GM23338 (cell line): ENCODE measurements around the gene CDC16. TPM values are rescaled to one million over a fixed set of nuclear protein-coding genes. Genes with fewer than 3 reads are reported as not detected.

Source experiments
- ATAC-seq: fragments of 200-7000 bp; cut with Tn5 transposase; 3 replicates; pipeline ENCODE4 v1.9.1; 2020
- DNase-seq: peaks from one replicate; pipeline ENCODE4 v3.0.0-alpha.2; 2015; ENCODE audit warnings: low spot score
- H2AFZ ChIP-seq: fragments of 200-600 bp; sonication (generic); 2 replicates; pipeline ENCODE4 v1.8.0; 2016; ENCODE audit warnings: antibody characterized with exemption, mild to moderate bottlenecking, moderate library complexity
- H3F3A ChIP-seq: fragments of 200-600 bp; sonication (generic); replicated peaks from 2 replicates; pipeline ENCODE4 v1.8.0; 2017; ENCODE audit warnings: antibody characterized with exemption, mixed run types, low read depth
- H3K27ac ChIP-seq: fragments of 200-600 bp; sonication (generic); 2 replicates; pipeline ENCODE4 v1.6.1; 2016; ENCODE audit warnings: low read depth
- H3K27me3 ChIP-seq: fragments of 200-600 bp; sonication (generic); 2 replicates; pipeline ENCODE4 v1.8.0; 2016; ENCODE audit warnings: mild to moderate bottlenecking, mixed run types, moderate library complexity; ENCODE audit not compliant: insufficient read depth
- H3K36me3 ChIP-seq: fragments of 200-600 bp; sonication (generic); 2 replicates; pipeline ENCODE4 v1.8.0; 2016; ENCODE audit warnings: mild to moderate bottlenecking; ENCODE audit not compliant: insufficient read depth
- H3K4me1 ChIP-seq: fragments of 200-600 bp; sonication (generic); 2 replicates; pipeline ENCODE4 v1.8.0; 2016; ENCODE audit warnings: mild to moderate bottlenecking, moderate library complexity; ENCODE audit not compliant: insufficient read depth
- H3K4me2 ChIP-seq: fragments of 200-600 bp; sonication (generic); 2 replicates; pipeline ENCODE4 v1.7.1; 2017; ENCODE audit warnings: mixed run types
- H3K4me3 ChIP-seq: fragments of 200-600 bp; sonication (generic); 2 replicates; pipeline ENCODE4 v1.6.1; 2016; ENCODE audit warnings: mixed run types
- H3K79me2 ChIP-seq: fragments of 200-600 bp; sonication (generic); replicated peaks from 2 replicates; pipeline ENCODE4 v1.8.0; 2017; ENCODE audit warnings: mild to moderate bottlenecking; ENCODE audit not compliant: insufficient read depth
- H3K9me2 ChIP-seq: fragments of 200-600 bp; sonication (generic); 2 replicates; pipeline ENCODE4 v1.8.0; 2017; ENCODE audit not compliant: insufficient read depth
- H4K20me1 ChIP-seq: fragments of 200-600 bp; sonication (generic); replicated peaks from 2 replicates; pipeline ENCODE4 v1.8.0; 2017; ENCODE audit warnings: mild to moderate bottlenecking; ENCODE audit not compliant: insufficient read depth
- H3K27ac Mint-ChIP-seq: 2 replicates; pipeline ENCODE4 v1.8.0; 2020; ENCODE audit warnings: inconsistent platforms, mild to moderate bottlenecking, moderate library complexity, mixed read lengths
- H3K27me3 Mint-ChIP-seq: 3 replicates; pipeline ENCODE4 v1.8.0; 2022; ENCODE audit warnings: low read depth, mild to moderate bottlenecking, moderate library complexity, mixed read lengths, inconsistent platforms; ENCODE audit not compliant: insufficient read depth, poor library complexity
- H3K36me3 Mint-ChIP-seq: 3 replicates; pipeline ENCODE4 v1.8.0; 2021; ENCODE audit warnings: low read depth, mild to moderate bottlenecking, inconsistent platforms, moderate library complexity, mixed read lengths
- H3K4me1 Mint-ChIP-seq: 3 replicates; pipeline ENCODE4 v1.8.0; 2020; ENCODE audit warnings: mild to moderate bottlenecking, inconsistent platforms, mixed read lengths
- H3K4me3 Mint-ChIP-seq: 3 replicates; pipeline ENCODE4 v1.8.0; 2021; ENCODE audit warnings: moderate library complexity, mild to moderate bottlenecking, inconsistent platforms, mixed read lengths
- H3K9me3 Mint-ChIP-seq: 3 replicates; pipeline ENCODE4 v1.8.0; 2020; ENCODE audit warnings: moderate library complexity, mild to moderate bottlenecking, inconsistent platforms, mixed read lengths
- CREB1 ChIP-seq: fragments of 250-450 bp; sonication (Bioruptor Pico); IDR thresholded peaks from 2 replicates; pipeline ENCODE4 v1.5.0; 2020; ENCODE audit warnings: low read depth, mild to moderate bottlenecking, moderate library complexity
- CTCF ChIP-seq, 2 experiments: fragments of 200-600 bp in 1 of 2; sonication (generic) in 1 of 2; conservative IDR thresholded peaks; 2 replicates each; pipeline versions ENCODE4 v1.5.1 to v1.6.1; 2016 to 2017; ENCODE audit warnings: antibody characterized with exemption in 2 of 2, low read depth in 2 of 2, mild to moderate bottlenecking in 2 of 2, moderate library complexity in 1 of 2
- ETS1 ChIP-seq: IDR thresholded peaks from 2 replicates; pipeline ENCODE4 v1.6.1; 2016; ENCODE audit warnings: antibody characterized with exemption
- EZH2 ChIP-seq: fragments of 200-600 bp; sonication (generic); IDR thresholded peaks from one replicate; pipeline ENCODE4 v1.8.0; 2017; ENCODE audit warnings: antibody characterized with exemption, mild to moderate bottlenecking, low read depth; ENCODE audit not compliant: unreplicated experiment
- EZH2phosphoT487 ChIP-seq: fragments of 200-600 bp; sonication (generic); IDR thresholded peaks from one replicate; pipeline ENCODE4 v1.8.1; 2018; ENCODE audit warnings: antibody characterized with exemption; ENCODE audit not compliant: unreplicated experiment
- JUNB ChIP-seq: IDR thresholded peaks from one replicate; pipeline ENCODE4 v1.6.1; 2016; ENCODE audit warnings: antibody characterized with exemption; ENCODE audit not compliant: unreplicated experiment
- NANOG ChIP-seq: IDR thresholded peaks from 2 replicates; pipeline ENCODE4 v1.6.1; 2016; ENCODE audit warnings: antibody characterized with exemption, borderline replicate concordance
- POLR2AphosphoS5 ChIP-seq: IDR thresholded peaks from 2 replicates; pipeline ENCODE4 v1.6.1; 2016; ENCODE audit warnings: antibody characterized with exemption, low read depth
- REST ChIP-seq: IDR thresholded peaks from one replicate; pipeline ENCODE4 v1.6.1; 2018; ENCODE audit warnings: antibody characterized with exemption; ENCODE audit not compliant: unreplicated experiment
- STAT1 ChIP-seq: IDR thresholded peaks from one replicate; pipeline ENCODE4 v1.6.1; 2016; ENCODE audit warnings: antibody characterized with exemption; ENCODE audit not compliant: unreplicated experiment
- ZNF114 ChIP-seq: fragments of 250-450 bp; sonication (Bioruptor Pico); IDR thresholded peaks from 2 replicates; pipeline ENCODE4 v1.5.0; 2020; ENCODE audit warnings: mild to moderate bottlenecking, moderate library complexity
- ZNF331 ChIP-seq: fragments of 250-450 bp; sonication (Bioruptor Pico); IDR thresholded peaks from 2 replicates; pipeline ENCODE4 v1.5.0; 2020; ENCODE audit warnings: low read depth, mild to moderate bottlenecking, moderate library complexity
- ZNF462 ChIP-seq: fragments of 250-450 bp; sonication (Bioruptor Pico); IDR thresholded peaks from 2 replicates; pipeline ENCODE4 v1.5.0; 2020; ENCODE audit warnings: mild to moderate bottlenecking, moderate library complexity
- polyA plus RNA-seq: library from polyadenylated mRNA; unstranded; fragments of >200 nt; fragmentation: Nextera tagmentation; extraction: Ambion mirVana; gene quantifications from 2 replicates; pipeline ENCODE4 v1.2.1, GENCODE V29; 2016
- total RNA-seq: library from RNA; depleted of rRNA; stranded (reverse); fragments of >200 nt; shearing (Covaris generic); gene quantifications from 2 replicates; pipeline ENCODE4 v1.2.3, GENCODE V29; 2014

The CDC16 gene
- total and polyA plus RNA-seq, 2 experiments from 2014 or later = 86.1 to 91.3 TPM

GRCh38 chr13:114269281-114269770 lies 34.6 kb downstream of the CDC16 start:
- peaks cover 7% of the 10 kb centered on the region; the same call in 1 of the 2 replicates for H4K20me1 ChIP-seq
- ATAC-seq (no peak), DNase-seq (no peak)
- H2AFZ ChIP-seq = no peak overlapping the region
- H3K79me2 ChIP-seq = 0 out of 2 replicates have a peak, but pooled peaks cover under 1% of the 10 kb centered on the region
- no peak overlapping the region for H3K27ac Mint-ChIP-seq
- H3K4me3 Mint-ChIP-seq = no peak overlapping the region
- H3K36me3 Mint-ChIP-seq = peaks cover 76% of the 10 kb centered on the region
- no peaks in the 10 kb centered on the region for H3K9me2 ChIP-seq
- no peaks in the 10 kb centered on the region for H3K4me1 Mint-ChIP-seq
- no peak overlapping the region for H3K4me2 ChIP-seq
- H3K4me3 ChIP-seq = no peak overlapping the region
- H3K9me3 Mint-ChIP-seq = no peaks in the 10 kb centered on the region
- no peak overlapping the region for H3K27ac ChIP-seq
- H3K36me3 ChIP-seq = peaks cover 52% of the 10 kb centered on the region
- peaks cover 2% of the 10 kb centered on the region for H3K27me3 Mint-ChIP-seq
- H3K27me3 ChIP-seq = no peaks in the 10 kb centered on the region
- peaks cover 17% of the 10 kb centered on the region; the same call in 1 of the 2 replicates for H3F3A ChIP-seq
- TF ChIP-seq NANOG (no peak), ZNF331 (CRISPR knock-in tag) (no peak), EZH2phosphoT487 (no peak), ZNF114 (CRISPR knock-in tag) (no peak), JUNB (no peak), STAT1 (no peak), ZNF462 (CRISPR knock-in tag) (no peak), POLR2AphosphoS5 (no peak), ETS1 (no peak), CTCF (conservative IDR thresholded peaks at IDR 0.05; ENCODE audit: low read depth in 2 of 2) (no peak), REST (no peak), CREB1 (CRISPR knock-in tag) (no peak), EZH2 (no peak)
- no peaks in the 10 kb centered on the region for H3K4me1 ChIP-seq
